ENCODE measurements around the gene COL9A3. TPM values are rescaled to one million over a fixed set of nuclear protein-coding genes. Genes with fewer than 3 reads are reported as not detected.
"Not testable (repeated sequence)": the region's sequence is repeated elsewhere in the genome, so short reads cannot be mapped to it uniquely, and the experiment has no call there.

The COL9A3 gene
- polyA plus RNA-seq, 1 donor = 10.6 TPM

DNA sequence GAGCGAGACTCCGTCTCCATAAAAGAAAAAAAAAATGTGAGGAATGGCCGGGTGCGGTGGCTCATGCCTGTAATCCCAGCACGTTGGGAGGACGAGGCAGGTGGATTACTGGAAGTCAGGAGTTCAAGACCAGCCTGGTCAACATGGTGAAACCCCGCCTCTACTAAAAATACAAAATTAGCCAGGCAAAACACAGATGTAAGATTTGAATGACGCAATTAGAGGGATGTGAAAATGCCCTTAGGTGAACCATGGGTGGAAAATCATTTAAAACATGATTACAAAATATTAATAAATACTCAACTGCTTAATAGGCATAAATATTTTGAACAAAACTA lies 20.9 kb downstream of the COL9A3 start:
- no peak for DNase-seq

DNA sequence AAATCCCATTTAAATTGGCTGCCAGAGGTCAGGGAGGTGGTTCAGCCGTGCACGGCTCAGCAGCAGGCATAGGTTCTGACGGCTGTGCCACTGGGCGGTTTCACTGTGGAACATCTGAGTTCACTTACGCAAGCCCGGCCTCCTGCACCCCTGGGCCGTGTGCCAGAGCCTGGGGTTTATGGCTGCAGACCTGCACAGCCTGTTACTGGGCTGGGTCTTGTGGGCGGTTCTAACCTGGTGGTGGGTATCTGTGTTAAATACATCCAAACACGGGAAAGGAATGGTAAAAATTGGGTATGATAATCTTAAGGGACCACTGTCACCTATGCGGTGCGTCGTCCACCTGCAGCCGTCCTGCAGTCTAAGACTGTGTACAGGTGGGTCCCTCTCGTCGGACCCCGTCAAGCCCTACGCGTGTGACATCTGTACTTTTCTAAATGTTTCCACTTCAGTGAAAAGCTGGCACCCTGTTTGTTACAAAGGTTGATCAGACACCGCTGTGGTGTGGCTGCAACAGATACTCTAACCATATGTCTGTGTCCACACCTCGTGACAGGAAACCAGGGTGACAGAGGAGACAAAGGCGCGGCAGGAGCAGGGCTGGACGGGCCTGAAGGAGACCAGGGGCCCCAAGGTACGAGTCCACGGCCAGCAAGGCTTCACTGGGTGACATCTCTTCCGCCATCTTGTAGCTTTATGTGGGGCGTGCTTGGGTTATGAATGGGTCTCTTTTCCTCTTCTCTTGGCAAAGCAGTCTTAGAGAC lies 21.5 kb downstream of the COL9A3 start:
- no peak for DNase-seq

- no peak for DNase-seq
Measured at GRCh38 chr20:62839261-62839660, 22.4 kb downstream of the COL9A3 start.

- no peak for DNase-seq
Measured at GRCh38 chr20:62839816-62840215, 23.0 kb downstream of the COL9A3 start.

DNA sequence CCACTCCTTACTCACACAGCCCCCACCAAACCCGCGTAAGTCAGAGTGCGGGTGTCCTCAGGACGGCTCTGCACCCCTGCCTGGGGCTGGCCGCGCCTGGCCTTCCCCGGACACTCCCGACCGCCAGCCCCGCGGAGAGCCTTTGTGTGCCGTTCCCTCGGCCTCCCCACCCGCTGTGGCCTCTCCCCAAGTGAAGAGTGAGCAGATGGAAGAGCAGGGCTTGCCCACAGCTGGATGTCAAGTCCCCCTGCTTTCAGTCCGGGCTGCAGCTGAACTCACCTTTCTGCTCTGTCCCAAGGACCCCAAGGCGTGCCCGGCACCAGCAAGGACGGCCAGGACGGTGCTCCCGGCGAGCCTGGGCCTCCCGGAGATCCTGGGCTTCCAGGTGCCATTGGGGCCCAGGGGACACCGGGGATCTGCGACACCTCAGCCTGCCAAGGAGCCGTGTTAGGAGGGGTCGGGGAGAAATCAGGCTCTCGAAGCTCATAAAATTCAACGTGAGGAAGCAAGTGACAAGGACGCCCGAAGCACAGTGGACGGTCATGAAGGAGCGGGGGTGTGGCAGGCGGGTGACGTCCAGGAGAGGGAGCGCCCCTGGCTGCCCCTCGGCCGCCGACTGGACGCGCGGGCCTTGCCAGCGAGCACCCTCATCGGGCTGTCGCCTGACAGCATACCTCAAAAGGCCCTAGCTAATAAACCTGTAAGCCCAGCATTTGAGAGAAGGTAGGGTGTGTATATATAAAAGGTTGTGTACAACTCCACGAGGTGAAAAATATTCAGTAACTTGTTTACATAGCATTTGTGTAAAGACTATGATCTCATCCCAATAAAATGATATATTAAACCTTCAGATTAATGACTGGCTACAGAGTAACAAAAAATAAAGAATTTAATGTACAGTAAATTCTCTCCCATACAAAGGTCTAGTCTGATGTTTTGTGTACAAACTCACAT lies 23.7 kb downstream of the COL9A3 start:
- no peak for DNase-seq

DNA sequence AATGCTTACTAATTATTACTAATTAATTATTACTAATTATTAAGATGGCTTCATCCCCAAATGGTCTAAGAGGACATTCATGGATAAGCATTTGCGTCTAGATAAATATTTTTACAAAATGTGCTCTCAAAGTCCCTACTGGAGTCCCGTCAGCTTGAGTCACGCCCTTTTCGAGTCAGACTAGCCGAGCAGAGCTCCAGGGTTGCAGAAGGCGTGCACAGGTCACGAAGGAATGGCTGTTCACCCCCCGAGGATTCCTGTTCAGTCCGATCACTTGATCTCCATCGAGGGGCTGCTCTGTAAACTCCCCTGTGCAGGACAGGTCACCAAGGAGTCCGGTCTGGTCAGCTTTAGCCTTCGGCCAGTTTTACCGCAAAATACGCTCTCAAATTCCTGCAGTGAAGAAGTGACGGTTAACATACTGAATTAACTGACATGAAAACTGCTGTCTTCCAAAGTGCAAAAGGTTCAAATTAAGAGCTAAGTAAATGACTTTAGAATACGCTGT lies 24.9 kb downstream of the COL9A3 start:
- no peak for DNase-seq

DNA sequence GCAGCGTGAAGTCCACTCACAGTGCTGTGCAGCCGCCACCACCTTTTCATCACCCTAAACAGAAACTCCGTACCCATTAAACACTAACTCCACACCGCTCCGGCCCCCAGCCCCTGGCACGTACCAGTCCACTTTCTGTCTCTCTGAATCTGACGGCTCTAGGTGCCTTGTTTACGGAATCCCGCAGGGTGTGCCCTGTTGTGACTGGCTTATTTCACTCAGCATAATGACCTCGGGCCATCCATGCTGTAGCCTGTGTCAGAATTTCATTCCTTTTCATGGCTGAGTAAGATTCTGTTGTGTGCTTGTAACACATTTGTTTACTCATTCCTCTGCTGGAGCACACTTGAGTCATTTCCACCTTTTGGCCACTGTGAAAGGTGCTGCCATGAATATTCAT lies 26.8 kb downstream of the COL9A3 start:
- DNase-seq = no peak

GRCh38 chr20:62844182-62844581 lies 27.3 kb downstream of the COL9A3 start:
- DNase-seq = no peak

GRCh38 chr20:62845416-62846160 lies 28.7 kb downstream of the COL9A3 start:
- no peak for DNase-seq

GRCh38 chr20:62846166-62846890 lies 29.5 kb downstream of the COL9A3 start:
- DNase-seq = no peak

DNA sequence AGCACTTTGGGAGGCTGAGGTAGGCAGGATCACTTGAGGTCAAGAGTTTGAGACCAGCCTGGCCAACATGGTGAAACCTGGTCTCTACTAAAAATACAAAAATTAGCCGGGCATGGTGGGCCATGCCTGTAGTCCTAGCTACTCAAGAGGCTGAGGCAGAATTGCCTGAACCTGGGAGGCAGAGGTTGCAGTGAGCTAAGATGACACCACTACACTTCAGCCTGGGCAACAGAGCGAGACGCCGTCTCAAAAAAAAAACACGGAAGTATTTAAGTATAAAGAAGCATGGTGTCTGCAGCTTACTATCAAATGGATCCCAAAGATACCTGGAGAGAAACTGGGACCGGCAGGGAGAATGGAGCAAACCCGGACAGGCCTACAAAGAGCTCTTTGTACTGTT lies 32.1 kb downstream of the COL9A3 start:
- DNase-seq = not testable (repeated sequence)

GRCh38 chr20:62849431-62849830 lies 32.6 kb downstream of the COL9A3 start:
- no peak for DNase-seq

- no peak for DNase-seq
Measured at GRCh38 chr20:62850333-62850974, 33.6 kb downstream of the COL9A3 start.

- no peak for DNase-seq
Measured at GRCh38 chr20:62852196-62852595, 35.3 kb downstream of the COL9A3 start.

GRCh38 chr20:62852841-62853240 lies 36.0 kb downstream of the COL9A3 start:
- no peak for DNase-seq

- not testable (repeated sequence) for DNase-seq
Measured at GRCh38 chr20:62853304-62853703, 36.5 kb downstream of the COL9A3 start.

DNA sequence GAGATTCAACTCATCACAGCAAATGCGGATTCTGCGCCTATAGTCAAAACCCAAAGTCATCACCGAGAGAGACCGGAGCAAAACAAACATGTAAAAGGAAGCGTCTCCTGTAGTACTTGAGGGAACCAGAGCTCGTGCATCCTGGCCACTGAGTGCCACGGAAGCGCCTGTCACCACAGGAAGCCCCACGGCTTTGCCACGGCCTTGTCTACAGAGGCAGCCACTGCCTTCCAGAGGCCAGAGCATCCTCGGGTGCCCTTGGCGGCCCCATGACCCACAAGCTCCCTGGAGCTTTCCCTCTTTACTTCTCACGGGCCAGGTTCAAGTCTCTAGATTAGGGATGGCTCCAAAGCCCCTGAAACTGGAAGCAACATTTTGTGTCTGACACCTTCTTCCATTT lies 37.3 kb downstream of the COL9A3 start:
- DNase-seq = no peak

- no peak for DNase-seq
Measured at GRCh38 chr20:62855120-62855519, 38.3 kb downstream of the COL9A3 start.

DNA sequence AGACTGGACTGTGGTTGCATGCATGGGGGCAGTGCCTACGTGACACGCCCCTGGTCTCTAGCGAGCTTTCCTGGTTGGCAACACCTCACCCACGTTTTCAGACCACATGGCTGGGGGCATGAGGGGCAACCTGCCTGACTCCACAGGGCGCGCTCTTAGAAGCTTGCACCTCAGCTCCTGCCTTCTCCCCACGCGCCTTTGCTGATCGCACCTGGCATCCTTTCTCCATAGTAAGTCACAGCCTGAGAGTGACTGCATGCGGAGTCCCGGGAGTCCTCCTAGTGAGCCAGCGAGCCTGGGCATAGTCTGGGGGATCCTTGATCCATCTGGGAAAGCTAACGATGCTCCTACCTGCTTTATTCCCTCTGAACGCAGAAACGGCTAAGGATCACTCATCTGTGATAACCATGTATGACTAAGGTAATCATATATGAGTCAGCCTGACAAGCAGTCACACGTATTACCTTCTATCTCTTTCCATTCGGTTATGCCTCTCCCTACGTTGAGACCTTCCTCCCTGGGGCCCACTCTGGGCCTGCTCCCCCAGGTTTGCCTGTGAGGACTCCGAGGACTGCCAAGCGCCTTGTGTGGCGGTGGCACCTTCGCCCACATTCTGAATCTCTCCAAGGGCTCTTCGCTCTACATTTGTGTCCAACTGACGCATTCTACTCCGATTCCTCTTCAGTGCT lies 40.2 kb downstream of the COL9A3 start:
- DNase-seq = no peak

- no peak for DNase-seq
Measured at GRCh38 chr20:62858058-62858830, 41.4 kb downstream of the COL9A3 start.

Measured in hindlimb muscle (tissue), 1 donor.